Measurements from ENCODE around the gene OR6V1.

Gene OR6V1

GRCh38 chr7:143003393-143004051, 48.6 kb upstream of the OR6V1 start (continued):
- TF ChIP-seq POU6F1 (CRISPR knock-in tag; IDR thresholded peaks at IDR 0.05; ENCODE audit: borderline replicate concordance, low read depth): no peak
- TF ChIP-seq ZNF70 (CRISPR knock-in tag; IDR thresholded peaks at IDR 0.05): no peak
- TF ChIP-seq PPARA (CRISPR knock-in tag; IDR thresholded peaks at IDR 0.05; ENCODE audit: borderline replicate concordance): no peak
- no peak for TF ChIP-seq CSDC2 (CRISPR knock-in tag; IDR thresholded peaks at IDR 0.05)
- no peak for TF ChIP-seq TCF4 (CRISPR knock-in tag; IDR thresholded peaks at IDR 0.05; ENCODE audit: borderline replicate concordance)

GRCh38 chr7:143005632-143006260, 46.4 kb upstream of the OR6V1 start:
- no peak for TF ChIP-seq ZFP3 (CRISPR knock-in tag; IDR thresholded peaks at IDR 0.05)
- TF ChIP-seq ISL1 (CRISPR knock-in tag; IDR thresholded peaks at IDR 0.05): no peak
- no peak for TF ChIP-seq CSDC2 (CRISPR knock-in tag; IDR thresholded peaks at IDR 0.05)
- TF ChIP-seq CSRNP3 (CRISPR knock-in tag; IDR thresholded peaks at IDR 0.05): no peak
- TF ChIP-seq POU6F1 (CRISPR knock-in tag; IDR thresholded peaks at IDR 0.05; ENCODE audit: borderline replicate concordance, low read depth): no peak
- no peak for TF ChIP-seq ZNF70 (CRISPR knock-in tag; IDR thresholded peaks at IDR 0.05)
- TF ChIP-seq RARB (CRISPR knock-in tag; IDR thresholded peaks at IDR 0.05): no peak
- no peak for TF ChIP-seq ZNF8 (CRISPR knock-in tag; IDR thresholded peaks at IDR 0.05)
- no peak for TF ChIP-seq GLIS3 (CRISPR knock-in tag; IDR thresholded peaks at IDR 0.05)
- no peak for TF ChIP-seq TCF4 (CRISPR knock-in tag; IDR thresholded peaks at IDR 0.05; ENCODE audit: borderline replicate concordance)
- no peak for TF ChIP-seq ZC3H10 (CRISPR knock-in tag; IDR thresholded peaks at IDR 0.05)
- no peak for TF ChIP-seq PPARA (CRISPR knock-in tag; IDR thresholded peaks at IDR 0.05; ENCODE audit: borderline replicate concordance)
- TF ChIP-seq BACH2 (CRISPR knock-in tag; IDR thresholded peaks at IDR 0.05; ENCODE audit: borderline replicate concordance): no peak
- no peak for TF ChIP-seq CREB5 (CRISPR knock-in tag; IDR thresholded peaks at IDR 0.05; ENCODE audit: low read depth)
- TF ChIP-seq ARNTL (CRISPR knock-in tag; IDR thresholded peaks at IDR 0.05; ENCODE audit: borderline replicate concordance, low read depth): no peak
- no peak for TF ChIP-seq TOX (CRISPR knock-in tag; IDR thresholded peaks at IDR 0.05; ENCODE audit: borderline replicate concordance)
- TF ChIP-seq OSR1 (CRISPR knock-in tag; IDR thresholded peaks at IDR 0.05): no peak
- TF ChIP-seq PATZ1 (CRISPR knock-in tag; IDR thresholded peaks at IDR 0.05; ENCODE audit: borderline replicate concordance): no peak
- TF ChIP-seq ZFP30 (CRISPR knock-in tag; IDR thresholded peaks at IDR 0.05): no peak
- TF ChIP-seq ZNF565 (CRISPR knock-in tag; conservative IDR thresholded peaks at IDR 0.05; ENCODE audit: low read depth): no peak

More at GRCh38 chr7:143005632-143006260, 46.4 kb upstream of the OR6V1 start:
- ATAC-seq: no peak
